ENCODE results near the gene IP6K3. TPM values are rescaled to one million over a fixed set of nuclear protein-coding genes. Genes with fewer than 3 reads are reported as not detected.

IP6K3 gene
- polyA plus RNA-seq, 2 donors = 0.65 to 0.96 TPM

GRCh38 chr6:33705268-33705885, 41.3 kb downstream of the IP6K3 start:
- Histone ChIP-seq H3K36me3 (ENCODE audit: control insufficient read depth in 2 of 2, insufficient read depth in 2 of 2, low read length in 1 of 2) (peaks cover 2 to 4% of the 10 kb centered on the region in 2 donors), H3K27ac (ENCODE audit: low read depth in 2 of 2, low read length in 1 of 2) (no peak overlapping the region), H3K4me1 (ENCODE audit: control insufficient read depth in 2 of 2, insufficient read depth in 2 of 2, low read length in 1 of 2) (peaks cover 0 to 3% of the 10 kb centered on the region in 2 donors), H3K27me3 (ENCODE audit: control insufficient read depth in 1 of 2, insufficient read depth in 2 of 2, low read length in 2 of 2) (no peaks in the 10 kb centered on the region), H3K4me3 (ENCODE audit: low read depth in 1 of 2, low read length in 2 of 2) (no peak overlapping the region), H3K9me3 (ENCODE audit: control insufficient read depth in 2 of 2, insufficient read depth in 1 of 2, low read depth in 1 of 2, low read length in 1 of 2) (no peaks in the 10 kb centered on the region)
- 87 to 90% methylated on average over 9 of the region's 9 CpGs for WGBS, 2 donors

- Histone ChIP-seq H3K9me3 (ENCODE audit: control insufficient read depth in 2 of 2, insufficient read depth in 1 of 2, low read depth in 1 of 2, low read length in 1 of 2) (no peaks in the 10 kb centered on the region), H3K4me1 (ENCODE audit: control insufficient read depth in 2 of 2, insufficient read depth in 2 of 2, low read length in 1 of 2) (peaks cover 0 to 4% of the 10 kb centered on the region in 2 donors), H3K4me3 (ENCODE audit: low read depth in 1 of 2, low read length in 2 of 2) (no peak overlapping the region), H3K27me3 (ENCODE audit: control insufficient read depth in 1 of 2, insufficient read depth in 2 of 2, low read length in 2 of 2) (no peaks in the 10 kb centered on the region), H3K27ac (ENCODE audit: low read depth in 2 of 2, low read length in 1 of 2) (peak overlapping the region; percentile 58 to 85), H3K36me3 (ENCODE audit: control insufficient read depth in 2 of 2, insufficient read depth in 2 of 2, low read length in 1 of 2) (peaks cover 2 to 4% of the 10 kb centered on the region in 2 donors)
- 84 to 89% methylated on average over 11 of the region's 11 CpGs for WGBS, 2 donors
Observed at GRCh38 chr6:33704215-33705066, 42.3 kb downstream of the IP6K3 start.

DNA sequence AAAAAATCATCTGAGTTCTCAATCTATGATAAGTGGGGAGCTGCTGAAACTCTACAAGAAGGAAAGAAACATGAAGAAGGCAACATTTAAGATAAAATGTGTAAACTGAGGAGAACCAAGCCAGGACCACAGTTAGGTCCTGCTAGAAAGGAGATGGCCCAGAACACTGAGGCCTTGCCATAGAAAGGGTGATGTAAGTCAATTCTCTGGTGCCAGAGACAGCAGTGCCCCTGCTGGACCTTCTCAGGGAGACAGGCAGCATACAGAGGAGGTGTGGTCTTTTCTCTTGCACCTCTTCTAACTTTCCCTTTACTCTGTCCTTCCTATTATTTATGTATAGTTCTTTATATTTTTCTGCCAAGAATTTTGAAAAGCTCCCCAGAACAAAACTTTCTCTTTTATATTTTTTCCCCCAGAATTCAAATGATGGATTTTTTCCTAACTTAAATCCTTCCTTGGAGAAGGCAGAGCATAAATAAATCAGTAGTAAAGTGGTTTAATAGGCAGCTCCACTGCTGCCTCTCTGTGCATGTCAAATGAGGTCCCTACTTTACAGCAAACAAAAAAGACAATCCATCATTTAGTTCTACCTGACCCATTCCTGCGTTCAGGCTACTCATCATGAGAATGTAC, 44.2 kb downstream of the IP6K3 start:
- no peak overlapping the region for H3K27ac ChIP-seq (ENCODE audit: low read depth in 2 of 2, low read length in 1 of 2)
- no peak overlapping the region for H3K4me3 ChIP-seq (ENCODE audit: low read depth in 1 of 2, low read length in 2 of 2)
- peaks cover 2 to 4% of the 10 kb centered on the region in 2 donors for H3K36me3 ChIP-seq (ENCODE audit: control insufficient read depth in 2 of 2, insufficient read depth in 2 of 2, low read length in 1 of 2)
- no peaks in the 10 kb centered on the region for H3K27me3 ChIP-seq (ENCODE audit: control insufficient read depth in 1 of 2, insufficient read depth in 2 of 2, low read length in 2 of 2)
- 70 to 86% methylated on average over 1 of the region's 1 CpG for WGBS, 2 donors
- H3K9me3 ChIP-seq (ENCODE audit: control insufficient read depth in 2 of 2, insufficient read depth in 1 of 2, low read depth in 1 of 2, low read length in 1 of 2) = no peaks in the 10 kb centered on the region
- peaks cover 3 to 4% of the 10 kb centered on the region in 2 donors for H3K4me1 ChIP-seq (ENCODE audit: control insufficient read depth in 2 of 2, insufficient read depth in 2 of 2, low read length in 1 of 2)

DNA sequence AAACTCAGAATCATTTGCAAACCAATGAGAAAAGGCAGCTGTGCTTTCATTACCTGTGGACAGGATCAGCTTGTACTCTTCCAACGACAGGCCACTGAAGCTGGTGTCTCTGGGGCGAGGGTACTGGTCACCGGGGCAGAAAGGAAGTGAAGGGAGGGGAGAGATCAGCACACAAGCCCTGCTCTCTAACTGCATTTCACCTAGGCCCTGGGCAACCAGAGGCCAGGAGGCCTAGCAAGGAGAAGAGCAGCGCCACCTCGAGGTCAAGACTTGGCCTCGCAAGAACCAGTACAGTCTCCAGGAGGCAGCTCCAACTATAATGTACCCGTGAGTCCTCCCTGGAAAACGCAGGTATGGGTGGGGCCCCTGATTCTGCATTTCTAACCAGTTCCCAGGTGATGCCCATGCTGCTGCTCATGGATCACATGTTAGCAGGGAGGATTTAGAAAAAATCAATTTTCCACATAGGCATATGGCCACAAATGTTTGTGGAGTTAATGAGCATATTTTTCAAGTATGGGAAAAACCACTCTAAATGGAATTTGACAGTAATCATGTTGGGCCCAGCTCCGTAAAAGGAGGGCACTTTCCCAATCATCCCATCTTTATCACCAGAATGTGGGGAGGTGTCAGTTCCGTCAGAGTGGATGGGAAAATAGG, 46.2 kb downstream of the IP6K3 start:
- peaks cover 6 to 13% of the 10 kb centered on the region in 2 donors for H3K4me1 ChIP-seq (ENCODE audit: control insufficient read depth in 2 of 2, insufficient read depth in 2 of 2, low read length in 1 of 2)

DNA sequence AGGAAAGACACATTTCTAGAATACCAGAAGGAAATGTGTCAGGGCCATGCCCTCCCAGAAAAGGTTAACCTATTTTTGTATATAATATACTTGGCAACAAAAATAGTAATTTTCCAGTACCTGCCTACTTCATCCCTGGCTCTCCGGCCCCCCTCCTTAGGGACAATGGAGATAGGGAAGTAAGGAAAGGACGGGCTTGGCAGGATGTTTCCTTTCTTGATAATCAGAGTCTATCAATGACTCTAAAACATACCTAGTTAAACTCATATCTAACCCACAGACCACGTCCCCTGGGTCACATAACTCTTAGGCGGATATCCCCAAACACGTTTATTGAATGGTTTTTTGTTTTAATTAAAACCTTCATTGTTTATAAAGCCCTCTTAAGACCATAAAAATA, 47.0 kb downstream of the IP6K3 start:
- no peaks in the 10 kb centered on the region for H3K27me3 ChIP-seq (ENCODE audit: control insufficient read depth in 1 of 2, insufficient read depth in 2 of 2, low read length in 2 of 2)
- peaks cover 6 to 18% of the 10 kb centered on the region in 2 donors for H3K4me1 ChIP-seq (ENCODE audit: control insufficient read depth in 2 of 2, insufficient read depth in 2 of 2, low read length in 1 of 2)
- peaks cover 2 to 16% of the 10 kb centered on the region in 2 donors for H3K36me3 ChIP-seq (ENCODE audit: control insufficient read depth in 2 of 2, insufficient read depth in 2 of 2, low read length in 1 of 2)
- no peak overlapping the region for H3K4me3 ChIP-seq (ENCODE audit: low read depth in 1 of 2, low read length in 2 of 2)
- H3K27ac ChIP-seq (ENCODE audit: low read depth in 2 of 2, low read length in 1 of 2) = peak overlapping the region in 1 of 2 donors; percentile 47
- 55 to 58% methylated on average over 5 of the region's 5 CpGs for WGBS, 2 donors
- H3K9me3 ChIP-seq (ENCODE audit: control insufficient read depth in 2 of 2, insufficient read depth in 1 of 2, low read depth in 1 of 2, low read length in 1 of 2) = no peaks in the 10 kb centered on the region

More for the DNA sequence above, 46.2 kb downstream of the IP6K3 start:
- Histone ChIP-seq H3K9me3 (ENCODE audit: control insufficient read depth in 2 of 2, insufficient read depth in 1 of 2, low read depth in 1 of 2, low read length in 1 of 2) (no peaks in the 10 kb centered on the region), H3K36me3 (ENCODE audit: control insufficient read depth in 2 of 2, insufficient read depth in 2 of 2, low read length in 1 of 2) (peaks cover 2 to 9% of the 10 kb centered on the region in 2 donors), H3K4me3 (ENCODE audit: low read depth in 1 of 2, low read length in 2 of 2) (no peak overlapping the region), H3K27me3 (ENCODE audit: control insufficient read depth in 1 of 2, insufficient read depth in 2 of 2, low read length in 2 of 2) (no peaks in the 10 kb centered on the region), H3K27ac (ENCODE audit: low read depth in 2 of 2, low read length in 1 of 2) (peak overlapping the region in 1 of 2 donors; percentile 48)
- 42 to 45% methylated on average over 9 to 10 of the region's 10 CpGs for WGBS, 2 donors

DNA sequence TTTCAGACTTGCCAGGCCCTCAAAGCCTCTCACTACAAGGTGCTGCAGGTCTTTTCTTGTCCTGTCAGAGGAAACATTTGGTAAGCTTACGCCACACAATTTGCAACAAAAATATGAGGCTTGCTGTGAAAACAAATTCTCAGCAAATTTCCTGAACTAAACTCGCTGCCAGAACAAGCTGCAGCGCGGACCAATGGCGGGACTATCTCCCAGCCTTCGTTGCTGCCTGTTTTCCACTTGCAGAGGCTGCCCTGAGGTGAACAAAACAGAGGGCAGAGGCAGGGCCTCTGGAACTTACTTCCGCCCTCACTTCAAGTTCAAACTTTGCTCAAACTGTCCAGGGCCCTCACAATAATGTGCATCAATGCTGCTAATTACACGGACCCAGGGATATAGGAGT, 47.6 kb downstream of the IP6K3 start:
- Histone ChIP-seq H3K36me3 (ENCODE audit: control insufficient read depth in 2 of 2, insufficient read depth in 2 of 2, low read length in 1 of 2) (peaks cover 2 to 16% of the 10 kb centered on the region in 2 donors), H3K27ac (ENCODE audit: low read depth in 2 of 2, low read length in 1 of 2) (peak overlapping the region; percentile 47 to 66), H3K4me3 (ENCODE audit: low read depth in 1 of 2, low read length in 2 of 2) (no peak overlapping the region), H3K4me1 (ENCODE audit: control insufficient read depth in 2 of 2, insufficient read depth in 2 of 2, low read length in 1 of 2) (peaks cover 6 to 19% of the 10 kb centered on the region in 2 donors), H3K9me3 (ENCODE audit: control insufficient read depth in 2 of 2, insufficient read depth in 1 of 2, low read depth in 1 of 2, low read length in 1 of 2) (no peaks in the 10 kb centered on the region), H3K27me3 (ENCODE audit: control insufficient read depth in 1 of 2, insufficient read depth in 2 of 2, low read length in 2 of 2) (no peaks in the 10 kb centered on the region)
- WGBS, 2 donors = 39 to 65% methylated on average over 8 of the region's 8 CpGs

- Histone ChIP-seq H3K4me3 (ENCODE audit: low read depth in 1 of 2, low read length in 2 of 2) (no peak overlapping the region), H3K9me3 (ENCODE audit: control insufficient read depth in 2 of 2, insufficient read depth in 1 of 2, low read depth in 1 of 2, low read length in 1 of 2) (no peaks in the 10 kb centered on the region), H3K27ac (ENCODE audit: low read depth in 2 of 2, low read length in 1 of 2) (no peak overlapping the region), H3K36me3 (ENCODE audit: control insufficient read depth in 2 of 2, insufficient read depth in 2 of 2, low read length in 1 of 2) (peaks cover 2 to 20% of the 10 kb centered on the region in 2 donors), H3K27me3 (ENCODE audit: control insufficient read depth in 1 of 2, insufficient read depth in 2 of 2, low read length in 2 of 2) (no peaks in the 10 kb centered on the region), H3K4me1 (ENCODE audit: control insufficient read depth in 2 of 2, insufficient read depth in 2 of 2, low read length in 1 of 2) (peaks cover 6 to 19% of the 10 kb centered on the region in 2 donors)
- WGBS, 2 donors = 59 to 68% methylated on average over 10 of the region's 10 CpGs
Observed at GRCh38 chr6:33698494-33698893, 48.2 kb downstream of the IP6K3 start.

GRCh38 chr6:33697845-33698244, 48.9 kb downstream of the IP6K3 start:
- Histone ChIP-seq H3K36me3 (ENCODE audit: control insufficient read depth in 2 of 2, insufficient read depth in 2 of 2, low read length in 1 of 2) (peaks cover 2 to 23% of the 10 kb centered on the region in 2 donors), H3K27me3 (ENCODE audit: control insufficient read depth in 1 of 2, insufficient read depth in 2 of 2, low read length in 2 of 2) (no peaks in the 10 kb centered on the region), H3K27ac (ENCODE audit: low read depth in 2 of 2, low read length in 1 of 2) (no peak overlapping the region), H3K9me3 (ENCODE audit: control insufficient read depth in 2 of 2, insufficient read depth in 1 of 2, low read depth in 1 of 2, low read length in 1 of 2) (no peaks in the 10 kb centered on the region), H3K4me3 (ENCODE audit: low read depth in 1 of 2, low read length in 2 of 2) (no peak overlapping the region), H3K4me1 (ENCODE audit: control insufficient read depth in 2 of 2, insufficient read depth in 2 of 2, low read length in 1 of 2) (peaks cover 6 to 19% of the 10 kb centered on the region in 2 donors)
- WGBS, 2 donors = 94 to 96% methylated on average over 10 of the region's 10 CpGs

Data from esophagus (tissue), 2 donors.